Esophagus muscularis mucosa (tissue), 4 donors: ENCODE results near the gene CNGA3. TPM values are rescaled to one million over a fixed set of nuclear protein-coding genes. Genes with fewer than 3 reads are reported as not detected.

Source experiments
- DNase-seq: peaks from one replicate; pipeline ENCODE4 v3.0.0-alpha.2; 2017; ENCODE audit errors: extremely low spot score
- H3K27ac ChIP-seq, 4 donors: fragments of 200-600 bp; sonication (generic); replicated peaks in 1 of 4; 1 replicate in 3 of 4; 2 replicates in 1 of 4; pipeline ENCODE4 v1.5.1; 2016 to 2019; ENCODE audit warnings: mild to moderate bottlenecking in 1 of 4
- H3K27me3 ChIP-seq, 4 donors: fragments of 200-600 bp; sonication (generic); one replicate each; pipeline versions ENCODE4 v1.5.1 to v1.6.0; 2016 to 2019
- H3K36me3 ChIP-seq, 4 donors: fragments of 200-600 bp; sonication (generic); one replicate each; pipeline ENCODE4 v1.5.1; 2016 to 2019
- H3K4me1 ChIP-seq, 4 donors: fragments of 200-600 bp; sonication (generic); one replicate each; pipeline ENCODE4 v1.5.1; 2016 to 2019
- H3K4me3 ChIP-seq, 4 donors: fragments of 200-600 bp; sonication (generic); 1 replicate in 2 of 4; 2 replicates in 2 of 4; pipeline ENCODE4 v1.5.1; 2016 to 2019; ENCODE audit warnings: mild to moderate bottlenecking in 4 of 4, moderate library complexity in 1 of 4
- H3K9me3 ChIP-seq, 4 donors: fragments of 200-600 bp; sonication (generic); 1 replicate in 3 of 4; 2 replicates in 1 of 4; pipeline ENCODE4 v1.5.1; 2016 to 2019
- CTCF ChIP-seq, 3 experiments: fragments of 200-600 bp in 2 of 3; fragments of 450-650 bp in 1 of 3; sonication (generic) in 2 of 3; IDR thresholded peaks; one replicate each; pipeline ENCODE4 v1.5.1; 2017 to 2019; ENCODE audit warnings: antibody characterized with exemption in 3 of 3, mild to moderate bottlenecking in 2 of 3, moderate library complexity in 1 of 3
- EP300 ChIP-seq: sonication (generic); formaldehyde crosslinking; IDR thresholded peaks from one replicate; pipeline ENCODE4 v1.6.1; 2017; ENCODE audit warnings: antibody characterized with exemption
- POLR2A ChIP-seq: fragments of 450-650 bp; IDR thresholded peaks from one replicate; pipeline ENCODE4 v1.6.1; 2017; ENCODE audit warnings: antibody characterized with exemption, moderate library complexity, mild to moderate bottlenecking, low read depth
- POLR2AphosphoS5 ChIP-seq, 2 donors: sonication (generic); formaldehyde crosslinking; IDR thresholded peaks; one replicate each; pipeline ENCODE4 v1.6.1; 2017; ENCODE audit warnings: antibody characterized with exemption in 2 of 2
- WGBS: methylation state at CpG from one replicate; pipeline ENCODE4 v1.1.5; 2018; 5-methylcytosine and 5-hydroxymethylcytosine counted together
- intact Hi-C: fragments of 100-400 bp; cut with DNase I; formaldehyde crosslinking; loops from one replicate; pipeline ENCODE4 v1.15.1; 2023
- total RNA-seq, 4 donors: library from RNA; depleted of rRNA; stranded (reverse); fragments of >200 nt; gene quantifications; one replicate each; pipeline versions ENCODE4 v1.1.0 to v1.2.1, GENCODE V29; 2016

CNGA3 gene
- total RNA-seq, 4 donors from 2014 or later: 2.5 to 13.7 (median 6.6) TPM

GRCh38 chr2:98395977-98396376 is 49.7 kb downstream of the CNGA3 start:
- Histone ChIP-seq H3K27ac (no peak overlapping the region), H3K27me3 (peaks cover 0 to 25% (median 0%) of the 10 kb centered on the region in 4 donors), H3K4me3 (no peak overlapping the region), H3K9me3 (no peaks in the 10 kb centered on the region), H3K4me1 (no peaks in the 10 kb centered on the region), H3K36me3 (no peaks in the 10 kb centered on the region)
- 95% methylated on average over 6 of the region's 6 CpGs for WGBS
- TF ChIP-seq POLR2A: no peak
- no peak for TF ChIP-seq POLR2AphosphoS5 (IDR thresholded peaks at IDR 0.05)
- no peak for TF ChIP-seq EP300
- TF ChIP-seq CTCF (IDR thresholded peaks at IDR 0.05): no peak
- intact Hi-C loops: no loop called here
- no peak for DNase-seq

GRCh38 chr2:98396745-98397355 is 50.6 kb downstream of the CNGA3 start:
- intact Hi-C loops: no loop called here
- 95% methylated on average over 23 of the region's 23 CpGs for WGBS
- no peaks in the 10 kb centered on the region for H3K4me1 ChIP-seq
- H3K36me3 ChIP-seq: no peaks in the 10 kb centered on the region
- peaks cover 0 to 25% (median 0%) of the 10 kb centered on the region in 4 donors for H3K27me3 ChIP-seq
- H3K27ac ChIP-seq: no peak overlapping the region
- no peak for DNase-seq
- TF ChIP-seq POLR2A (no peak), CTCF (IDR thresholded peaks at IDR 0.05) (no peak), EP300 (no peak)
- H3K4me3 ChIP-seq: no peak overlapping the region
- H3K9me3 ChIP-seq: no peaks in the 10 kb centered on the region

- Histone ChIP-seq H3K4me1 (no peaks in the 10 kb centered on the region), H3K36me3 (no peaks in the 10 kb centered on the region), H3K27me3 (peaks cover 0 to 25% (median 0%) of the 10 kb centered on the region in 4 donors), H3K9me3 (no peaks in the 10 kb centered on the region), H3K27ac (no peak overlapping the region), H3K4me3 (no peak overlapping the region)
- no peak for DNase-seq
- intact Hi-C loops: no loop called here
- WGBS: 56% methylated on average over 4 of the region's 4 CpGs
- TF ChIP-seq EP300: no peak
- TF ChIP-seq POLR2AphosphoS5 (IDR thresholded peaks at IDR 0.05): no peak
- no peak for TF ChIP-seq POLR2A
- TF ChIP-seq CTCF (IDR thresholded peaks at IDR 0.05): no peak
Measured at GRCh38 chr2:98399140-98399539, 52.9 kb downstream of the CNGA3 start.

- DNase-seq: no peak
- Histone ChIP-seq H3K4me3 (no peak overlapping the region), H3K36me3 (no peaks in the 10 kb centered on the region), H3K9me3 (no peaks in the 10 kb centered on the region), H3K27me3 (no peaks in the 10 kb centered on the region), H3K4me1 (no peaks in the 10 kb centered on the region), H3K27ac (no peak overlapping the region)
- TF ChIP-seq CTCF (IDR thresholded peaks at IDR 0.05) (no peak), EP300 (no peak)
- intact Hi-C loops: no loop called here
Measured at GRCh38 chr2:98403878-98404277, 57.6 kb downstream of the CNGA3 start.
